IMR-90 (cell line): ENCODE measurements around the gene IL17A. TPM values are rescaled to one million over a fixed set of nuclear protein-coding genes. Genes with fewer than 3 reads are reported as not detected.

Experiments used
- ATAC-seq: fragments of 200-7000 bp; cut with Tn5 transposase; 2 replicates; pipeline ENCODE4 v1.9.1; 2020; ENCODE audit warnings: low read depth, mild to moderate bottlenecking, moderate library complexity
- BruUV-seq: library from RNA; stranded (reverse); fragments of 400-500 nt; replicated peaks from 2 replicates; lab custom pipeline; 2021; lab: Mats Ljungman, UMichigan
- CTCF ChIA-PET: fragments of 300-600 bp; formaldehyde crosslinking; extraction: SDS; loops from one replicate; lab custom pipeline; 2021; ENCODE audit warnings: antibody characterized with exemption; lab: Yijun Ruan, JAX
- POLR2A ChIA-PET: fragments of 300-600 bp; sonication (Branson Sonifier 250); formaldehyde crosslinking; loops from one replicate; lab custom pipeline; 2022; ENCODE audit warnings: antibody characterized with exemption; ENCODE audit not compliant: unreplicated experiment; lab: Charles Lee
- DNase-seq: peaks from one replicate; pipeline ENCODE4 v3.0.0; 2013
- H2AFZ ChIP-seq: replicated peaks from 2 replicates; pipeline ENCODE3; 2013; ENCODE audit warnings: low read length, mild to moderate bottlenecking; ENCODE audit not compliant: poor library complexity
- H2AK5ac ChIP-seq: 2 replicates; pipeline ENCODE4 v1.6.1; 2013; ENCODE audit warnings: low read depth, low read length, inconsistent platforms
- H2AK9ac ChIP-seq: replicated peaks from 2 replicates; pipeline ENCODE3; 2013; ENCODE audit warnings: mild to moderate bottlenecking, low read depth, low read length, moderate library complexity; ENCODE audit not compliant: poor library complexity
- H2BK120ac ChIP-seq: 2 replicates; pipeline ENCODE4 v1.6.1; 2013; ENCODE audit warnings: low read depth, low read length, inconsistent platforms
- H2BK15ac ChIP-seq: 3 replicates; pipeline ENCODE4 v1.6.1; 2013; ENCODE audit warnings: low read depth, low read length, inconsistent platforms
- H2BK20ac ChIP-seq: 2 replicates; pipeline ENCODE4 v1.6.1; 2013; ENCODE audit warnings: low read depth, mild to moderate bottlenecking, inconsistent platforms, low read length, moderate library complexity
- H2BK5ac ChIP-seq: 2 replicates; pipeline ENCODE4 v1.6.1; 2013; ENCODE audit warnings: mild to moderate bottlenecking, low read depth, low read length, inconsistent platforms; ENCODE audit not compliant: poor library complexity, severe bottlenecking
- H3K14ac ChIP-seq: replicated peaks from 2 replicates; pipeline ENCODE4 v1.6.1; 2013; ENCODE audit warnings: low read depth, low read length, inconsistent platforms
- H3K18ac ChIP-seq: 2 replicates; pipeline ENCODE4 v1.6.1; 2013; ENCODE audit warnings: low read depth, low read length, control low read depth
- H3K23ac ChIP-seq: 2 replicates; pipeline ENCODE4 v1.6.1; 2013; ENCODE audit warnings: low read depth, low read length, inconsistent platforms
- H3K27ac ChIP-seq: 2 replicates; pipeline ENCODE4 v1.5.1; 2013; ENCODE audit warnings: mild to moderate bottlenecking, control low read depth, low read length; ENCODE audit not compliant: insufficient read depth
- H3K27me3 ChIP-seq: 2 replicates; pipeline ENCODE4 v1.6.1; 2013; ENCODE audit warnings: low read length; ENCODE audit not compliant: control insufficient read depth, insufficient read depth
- H3K36me3 ChIP-seq: 2 replicates; pipeline ENCODE4 v1.6.1; 2013; ENCODE audit warnings: low read length, mixed read lengths; ENCODE audit not compliant: control insufficient read depth, insufficient read depth
- H3K4ac ChIP-seq: 2 replicates; pipeline ENCODE4 v1.6.1; 2013; ENCODE audit warnings: low read depth, low read length, inconsistent platforms
- H3K4me1 ChIP-seq: 2 replicates; pipeline ENCODE4 v1.6.1; 2013; ENCODE audit warnings: low read length, mixed read lengths; ENCODE audit not compliant: control insufficient read depth, insufficient read depth
- H3K4me2 ChIP-seq: 2 replicates; pipeline ENCODE4 v1.6.1; 2013; ENCODE audit warnings: low read depth, mild to moderate bottlenecking, control low read depth, low read length, moderate library complexity
- H3K4me3 ChIP-seq: 2 replicates; pipeline ENCODE4 v1.5.1; 2013; ENCODE audit warnings: low read depth, mild to moderate bottlenecking, control low read depth, low read length, moderate library complexity; ENCODE audit not compliant: insufficient read depth
- H3K56ac ChIP-seq: 2 replicates; pipeline ENCODE4 v1.6.1; 2013; ENCODE audit warnings: low read length, inconsistent platforms; ENCODE audit not compliant: insufficient read depth; ENCODE audit errors: extremely low read depth
- H3K79me1 ChIP-seq, 2 experiments: 2 replicates each; pipeline ENCODE4 v1.6.1; 2013; ENCODE audit warnings: low read length in 2 of 2, inconsistent platforms in 1 of 2, low read depth in 1 of 2
- H3K9ac ChIP-seq: 2 replicates; pipeline ENCODE4 v1.6.1; 2013; ENCODE audit warnings: low read depth, low read length, control low read depth
- H3K9me1 ChIP-seq: 2 replicates; pipeline ENCODE4 v1.6.1; 2013; ENCODE audit warnings: low read length, inconsistent platforms; ENCODE audit not compliant: insufficient read depth
- H3K9me3 ChIP-seq: 2 replicates; pipeline ENCODE4 v1.6.1; 2013; ENCODE audit warnings: low read length; ENCODE audit not compliant: control insufficient read depth, insufficient read depth
- H4K20me1 ChIP-seq: 2 replicates; pipeline ENCODE4 v1.6.1; 2013; ENCODE audit warnings: low read length, inconsistent platforms; ENCODE audit not compliant: insufficient read depth
- H4K5ac ChIP-seq: 2 replicates; pipeline ENCODE4 v1.6.1; 2013; ENCODE audit warnings: mild to moderate bottlenecking, low read depth, low read length, control low read depth
- H4K8ac ChIP-seq, 2 experiments: 2 replicates each; pipeline ENCODE4 v1.6.1; 2013; ENCODE audit warnings: low read depth in 2 of 2, low read length in 2 of 2, control low read depth in 1 of 2, inconsistent platforms in 1 of 2
- H4K91ac ChIP-seq: 2 replicates; pipeline ENCODE4 v1.6.1; 2013; ENCODE audit warnings: low read depth, low read length, inconsistent platforms; ENCODE audit not compliant: insufficient read depth
- CEBPB ChIP-seq: IDR thresholded peaks from 2 replicates; pipeline ENCODE4 v1.6.1; 2012; ENCODE audit warnings: low read depth, low read length, improper control_type of control experiment
- NFE2L2 ChIP-seq: fragments of 150-350 bp; IDR thresholded peaks from 2 replicates; pipeline ENCODE4 v1.6.1; 2016; ENCODE audit warnings: low read depth, mild to moderate bottlenecking, low read length
- RFX5 ChIP-seq: IDR thresholded peaks from 2 replicates; pipeline ENCODE4 v1.8.0; 2012; ENCODE audit warnings: low read depth, mild to moderate bottlenecking, low read length, moderate library complexity
- WGBS, 2 experiments: methylation state at CpG; one replicate each; pipeline versions ENCODE4 v1.1.5 to v1.1.7; 2013; ENCODE audit warnings: missing lambda C conversion rate in 2 of 2; ENCODE audit not compliant: insufficient read length in 1 of 2; ENCODE audit errors: extremely low coverage in 2 of 2; 5-methylcytosine and 5-hydroxymethylcytosine counted together
- dilution Hi-C: fragments of 300-500 bp; cut with HindIII; formaldehyde crosslinking; loops from one replicate; pipeline ENCODE4 v1.14.3; 2018; ENCODE audit warnings: low sequenced_read_pairs; ENCODE audit not compliant: unreplicated experiment
- in situ Hi-C: fragments of 300-500 bp; cut with MboI; formaldehyde crosslinking; loops from 3 replicates; pipeline ENCODE4 v1.14.3; 2019; ENCODE audit warnings: low sequenced_read_pairs, inconsistent platforms, mixed read lengths
- intact Hi-C: fragments of 100-400 bp; cut with micrococcal nuclease; formaldehyde crosslinking; loops from 2 replicates; pipeline ENCODE4 v1.10.0; 2022
- polyA plus RNA-seq, 3 experiments: library from polyadenylated mRNA; depleted of rRNA; stranded (reverse); fragments of >200 nt; gene quantifications; 2 replicates each; pipeline ENCODE4 v1.2.3, GENCODE V29; 2012; ENCODE audit warnings: low replicate concordance in 1 of 3
- total RNA-seq: library from RNA; depleted of rRNA; stranded (reverse); fragments of >200 nt; gene quantifications from 2 replicates; pipeline ENCODE4 v1.2.3, GENCODE V29; 2012

IL17A gene
- total and polyA plus RNA-seq, 2 of the 4 experiments (the other 2 are of a cell fraction): not detected

GRCh38 chr6:52221302-52221701, 35.1 kb downstream of the IL17A start:
- H2AK5ac ChIP-seq: no peak overlapping the region
- H2BK120ac ChIP-seq: no peak overlapping the region
- no peak overlapping the region for H2BK5ac ChIP-seq
- TF ChIP-seq CEBPB (no peak), RFX5 (no peak), NFE2L2 (no peak)
- no peak overlapping the region for H3K4me3 ChIP-seq
- ATAC-seq (no peak), DNase-seq (no peak)
- in situ Hi-C loops (no loop called here), dilution Hi-C loops (no loop called here), intact Hi-C loops (no loop called here)
- no peak overlapping the region for H3K4me2 ChIP-seq
- H4K5ac ChIP-seq: no peak overlapping the region
- H3K4ac ChIP-seq: no peak overlapping the region
- no peak overlapping the region for H3K23ac ChIP-seq
- H3K56ac ChIP-seq: no peak overlapping the region
- WGBS, 2 experiments: 33% methylated on average over 2 of the region's 3 CpGs; no CpG with 5 or more reads in 1 of the 2 experiments
- H3K4me1 ChIP-seq: no peaks in the 10 kb centered on the region
- no peaks in the 10 kb centered on the region for H3K9me3 ChIP-seq
- BruUV-seq: no TSS peak
- H4K91ac ChIP-seq: no peak overlapping the region
- CTCF ChIA-PET: no interaction called here
- no peaks in the 10 kb centered on the region for H4K20me1 ChIP-seq
- POLR2A ChIA-PET: no interaction called here
- H2AK9ac ChIP-seq: no peak overlapping the region
- H3K27ac ChIP-seq: no peak overlapping the region
- H2AFZ ChIP-seq: no peak overlapping the region
- no peak overlapping the region for H3K9ac ChIP-seq
- H3K79me1 ChIP-seq: no peaks in the 10 kb centered on the region
- no peak overlapping the region for H2BK15ac ChIP-seq
- no peak overlapping the region for H3K14ac ChIP-seq
- H4K8ac ChIP-seq: no peak overlapping the region
- H3K18ac ChIP-seq: no peak overlapping the region
- H3K27me3 ChIP-seq: peaks cover 3% of the 10 kb centered on the region; the same call in 1 of the 2 replicates
- no peak overlapping the region for H2BK20ac ChIP-seq
- H3K36me3 ChIP-seq: no peaks in the 10 kb centered on the region
- no peaks in the 10 kb centered on the region for H3K9me1 ChIP-seq
